ENCODE data around the gene PBOV1.

PBOV1 gene

DNA sequence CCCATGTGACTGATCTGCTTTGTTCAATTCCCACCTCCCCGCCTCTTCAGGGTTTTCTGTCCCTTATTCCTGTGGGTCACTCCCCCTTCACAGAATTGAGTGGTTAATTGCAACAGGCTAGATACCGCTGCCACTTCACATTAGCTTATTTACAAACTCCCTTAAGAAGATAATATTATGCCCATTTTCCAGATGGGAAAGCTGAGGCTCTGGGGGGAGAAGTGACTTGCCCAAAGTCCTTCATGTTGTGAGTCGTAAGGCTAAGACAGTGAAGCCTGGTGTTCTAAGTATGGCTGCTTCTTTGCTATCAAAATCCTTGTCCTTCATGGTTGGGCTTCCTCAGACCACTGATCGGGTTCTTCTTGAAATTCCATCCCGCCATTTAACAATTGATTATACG is 39.9 kb upstream of the PBOV1 start:
- no peak overlapping the region for H3K4me3 ChIP-seq (ENCODE audit: control insufficient read depth, low read depth, low read length)
- no peak for DNase-seq (ENCODE audit: low read depth)
- TF ChIP-seq, protein P1, sequence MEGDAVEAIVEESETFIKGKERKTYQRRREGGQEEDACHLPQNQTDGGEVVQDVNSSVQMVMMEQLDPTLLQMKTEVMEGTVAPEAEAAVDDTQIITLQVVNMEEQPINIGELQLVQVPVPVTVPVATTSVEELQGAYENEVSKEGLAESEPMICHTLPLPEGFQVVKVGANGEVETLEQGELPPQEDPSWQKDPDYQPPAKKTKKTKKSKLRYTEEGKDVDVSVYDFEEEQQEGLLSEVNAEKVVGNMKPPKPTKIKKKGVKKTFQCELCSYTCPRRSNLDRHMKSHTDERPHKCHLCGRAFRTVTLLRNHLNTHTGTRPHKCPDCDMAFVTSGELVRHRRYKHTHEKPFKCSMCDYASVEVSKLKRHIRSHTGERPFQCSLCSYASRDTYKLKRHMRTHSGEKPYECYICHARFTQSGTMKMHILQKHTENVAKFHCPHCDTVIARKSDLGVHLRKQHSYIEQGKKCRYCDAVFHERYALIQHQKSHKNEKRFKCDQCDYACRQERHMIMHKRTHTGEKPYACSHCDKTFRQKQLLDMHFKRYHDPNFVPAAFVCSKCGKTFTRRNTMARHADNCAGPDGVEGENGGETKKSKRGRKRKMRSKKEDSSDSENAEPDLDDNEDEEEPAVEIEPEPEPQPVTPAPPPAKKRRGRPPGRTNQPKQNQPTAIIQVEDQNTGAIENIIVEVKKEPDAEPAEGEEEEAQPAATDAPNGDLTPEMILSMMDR (conservative IDR thresholded peaks at IDR 0.05; ENCODE audit: control insufficient read depth, insufficient read depth, low read depth, low read length), result no peak

DNA sequence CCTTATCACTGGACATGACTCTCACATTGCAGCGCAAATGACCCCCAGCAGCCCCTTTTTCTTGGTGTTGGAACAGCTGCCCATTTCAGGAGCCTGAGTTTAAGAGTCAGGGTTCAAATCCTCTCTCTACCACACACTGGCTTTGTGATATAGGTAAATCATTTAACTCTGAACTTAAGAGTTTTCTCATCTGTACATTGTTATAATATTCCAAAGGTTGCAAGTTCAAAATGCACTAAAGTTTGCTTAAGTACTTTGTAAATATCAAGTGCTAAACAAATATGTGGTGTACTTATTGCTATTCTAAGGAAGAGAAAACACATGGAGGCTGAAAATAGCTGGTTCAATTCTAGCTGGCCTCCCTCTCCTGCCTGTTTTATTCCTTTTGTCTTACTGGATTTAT is 39.3 kb upstream of the PBOV1 start:
- TF ChIP-seq, protein P1 (conservative IDR thresholded peaks at IDR 0.05; ENCODE audit: control insufficient read depth, insufficient read depth, low read depth, low read length), result no peak
- DNase-seq (ENCODE audit: low read depth), result no peak
- no peak overlapping the region for H3K4me3 ChIP-seq (ENCODE audit: control insufficient read depth, low read depth, low read length)

DNA sequence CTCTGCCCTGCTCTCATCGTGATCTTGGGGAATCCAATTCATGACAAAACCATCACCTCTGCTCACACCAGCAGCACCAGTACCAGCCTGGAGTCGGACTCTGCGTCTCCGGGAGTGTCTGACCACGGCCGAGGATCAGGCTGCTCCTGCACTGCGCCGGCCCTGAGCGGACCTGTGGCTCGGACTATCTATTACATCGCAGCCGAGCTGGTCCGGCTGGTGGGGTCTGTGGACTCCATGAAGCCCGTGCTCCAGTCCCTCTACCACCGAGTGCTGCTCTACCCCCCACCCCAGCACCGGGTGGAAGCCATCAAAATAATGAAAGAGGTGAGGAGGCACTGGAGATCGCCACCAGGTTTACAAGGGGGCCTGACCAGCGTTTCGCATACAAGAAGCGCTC is 37.2 kb upstream of the PBOV1 start:
- DNase-seq (ENCODE audit: low read depth), result no peak
- TF ChIP-seq, protein P1 (conservative IDR thresholded peaks at IDR 0.05; ENCODE audit: control insufficient read depth, insufficient read depth, low read depth, low read length), result no peak

DNA sequence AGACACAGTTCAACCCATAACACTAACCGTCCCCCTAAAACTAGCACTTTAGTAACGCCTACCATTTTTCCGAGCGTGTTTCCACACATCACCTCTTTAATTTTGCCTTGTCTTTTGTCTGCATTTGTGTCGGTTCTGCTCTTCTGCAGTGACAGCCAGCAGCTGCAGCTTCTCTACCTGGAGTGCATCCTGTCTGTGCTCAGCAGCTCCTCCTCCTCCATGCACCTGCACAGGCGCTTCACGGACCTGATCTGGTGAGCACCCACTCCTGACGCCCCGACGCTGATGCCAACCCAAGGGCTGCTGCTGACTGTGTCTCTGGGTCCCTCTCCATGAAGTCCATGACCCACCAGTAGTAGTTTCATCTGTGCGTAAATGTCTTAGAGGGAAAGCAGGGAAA is 35.4 kb upstream of the PBOV1 start:
- DNase-seq (ENCODE audit: low read depth), result no peak
- TF ChIP-seq, protein P1 (conservative IDR thresholded peaks at IDR 0.05; ENCODE audit: control insufficient read depth, insufficient read depth, low read depth, low read length), result no peak
- H3K4me3 ChIP-seq (ENCODE audit: control insufficient read depth, low read depth, low read length), result no peak overlapping the region

More for the DNA sequence above, 37.2 kb upstream of the PBOV1 start:
- H3K4me3 ChIP-seq (ENCODE audit: control insufficient read depth, low read depth, low read length), result no peak overlapping the region

GRCh38 chr6:138250513-138251247 is 32.4 kb upstream of the PBOV1 start:
- peak; percentile 95 for DNase-seq (ENCODE audit: low read depth)
- no peak overlapping the region for H3K4me3 ChIP-seq (ENCODE audit: control insufficient read depth, low read depth, low read length)
- TF ChIP-seq, protein P1 (conservative IDR thresholded peaks at IDR 0.05; ENCODE audit: control insufficient read depth, insufficient read depth, low read depth, low read length), result no peak

GRCh38 chr6:138250053-138250452 is 31.8 kb upstream of the PBOV1 start:
- TF ChIP-seq, protein P1 (conservative IDR thresholded peaks at IDR 0.05; ENCODE audit: control insufficient read depth, insufficient read depth, low read depth, low read length), result no peak
- H3K4me3 ChIP-seq (ENCODE audit: control insufficient read depth, low read depth, low read length), result no peak overlapping the region
- DNase-seq (ENCODE audit: low read depth), result no peak

Data from fibroblast of mammary gland (primary cell).